GM21528 (cell line): Measurements from ENCODE around the gene MTPN.

ENCODE experiments used
- ATAC-seq: cut with Tn5 transposase; IDR thresholded peaks from one replicate; pipeline ENCODE4 v1.9.1; 2021; ENCODE audit warnings: mild to moderate bottlenecking, moderate library complexity; ENCODE audit not compliant: unreplicated experiment, low FRiP score

MTPN gene

DNA sequence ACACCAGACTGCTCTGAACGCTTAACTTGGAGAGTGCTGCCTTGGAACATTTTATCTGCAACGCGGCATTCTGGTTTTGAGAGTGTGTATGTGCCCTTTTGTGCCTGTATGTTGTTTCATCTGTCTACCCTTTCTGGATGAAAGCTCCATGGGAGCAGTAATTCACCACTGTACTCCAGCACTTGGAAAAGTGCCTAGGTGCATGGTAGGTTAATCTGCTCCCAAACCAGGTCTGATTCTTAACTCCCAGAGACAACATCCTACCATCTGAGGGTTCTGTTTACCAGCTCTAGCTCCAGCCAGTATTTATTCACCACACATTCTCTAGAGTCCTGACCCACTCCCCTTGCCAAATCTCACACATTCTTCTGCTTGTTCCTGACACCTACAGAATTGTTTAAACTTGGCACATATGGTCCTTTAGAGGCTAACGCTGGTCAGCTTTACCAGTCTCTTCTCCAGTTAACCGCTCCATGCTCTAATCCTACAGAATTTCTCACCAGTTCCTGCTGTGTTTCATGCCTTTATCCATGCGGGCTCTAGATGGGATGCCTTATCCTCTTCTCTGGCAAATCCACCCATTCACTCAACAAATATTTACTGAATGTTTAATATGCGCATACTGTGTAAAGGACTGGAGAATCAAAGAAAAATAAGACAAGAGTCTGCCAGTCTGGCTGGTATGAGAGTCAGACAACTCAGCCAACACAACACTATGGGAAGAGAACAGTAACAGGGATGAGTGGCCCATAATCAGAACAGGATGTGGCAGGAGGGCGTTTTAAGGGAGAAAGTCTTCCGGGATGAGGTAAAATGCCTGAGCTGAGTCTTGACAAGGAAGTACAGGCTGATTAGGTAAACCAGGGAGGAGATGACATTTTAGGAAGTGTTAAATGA, 46.3 kb downstream of the MTPN start:
- no peak for ATAC-seq

DNA sequence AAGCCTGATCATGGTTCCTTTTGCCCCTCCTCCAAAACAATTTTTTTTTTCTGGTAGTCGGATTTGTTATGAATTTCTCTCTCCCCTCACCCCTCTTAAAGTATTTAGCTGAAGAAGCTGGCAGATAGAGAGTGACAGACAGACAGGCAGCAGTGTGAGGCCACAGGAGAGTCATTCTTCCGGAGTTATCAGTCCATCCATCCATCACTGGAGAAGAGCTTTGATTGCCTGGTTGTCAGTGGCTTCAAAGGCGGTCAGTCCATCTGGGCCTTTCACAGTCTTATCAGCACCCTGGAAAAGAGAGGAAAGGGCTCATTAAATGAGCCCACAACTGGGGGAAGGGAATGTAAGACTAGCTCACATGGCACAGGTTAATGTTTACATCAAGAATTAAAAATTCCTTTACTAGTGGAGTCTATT, 47.4 kb downstream of the MTPN start:
- no peak for ATAC-seq

DNA sequence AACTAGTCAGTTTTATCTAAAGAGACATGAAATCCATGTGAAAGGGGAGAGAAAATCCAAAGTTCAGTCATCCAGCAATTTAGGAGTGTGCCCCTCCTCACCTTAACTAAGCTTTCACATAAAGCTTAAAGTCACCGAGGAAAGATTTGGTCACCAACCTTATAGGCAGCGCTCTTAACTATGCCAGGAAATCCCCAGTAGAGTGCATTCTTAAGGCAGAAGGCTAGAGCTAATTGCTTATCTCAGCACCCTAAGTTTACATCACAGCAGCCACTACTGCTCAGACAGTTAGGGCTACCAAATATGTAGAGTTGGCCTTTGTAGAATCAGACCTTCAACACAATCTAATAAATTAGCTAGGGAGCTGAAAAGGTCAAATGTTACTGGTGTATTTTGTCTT, 47.9 kb downstream of the MTPN start:
- no peak for ATAC-seq

DNA sequence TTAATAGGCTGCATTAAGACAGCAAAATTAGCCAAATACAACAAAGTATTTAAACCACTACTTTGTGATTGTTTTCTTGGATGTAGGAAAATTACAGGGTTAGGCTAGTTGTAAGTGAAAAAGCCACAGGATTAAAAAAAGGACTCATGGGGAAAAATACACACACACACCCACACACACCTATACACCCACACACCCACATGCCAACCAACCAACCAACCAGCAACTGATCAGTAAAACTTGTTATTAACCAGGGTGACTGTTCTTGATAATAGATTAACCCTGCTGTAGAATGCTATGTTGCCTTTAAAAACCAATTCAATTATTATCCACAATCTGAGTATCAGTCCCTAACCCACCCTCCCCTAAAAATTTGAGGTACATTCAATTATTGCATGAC, 49.0 kb downstream of the MTPN start:
- no peak for ATAC-seq

DNA sequence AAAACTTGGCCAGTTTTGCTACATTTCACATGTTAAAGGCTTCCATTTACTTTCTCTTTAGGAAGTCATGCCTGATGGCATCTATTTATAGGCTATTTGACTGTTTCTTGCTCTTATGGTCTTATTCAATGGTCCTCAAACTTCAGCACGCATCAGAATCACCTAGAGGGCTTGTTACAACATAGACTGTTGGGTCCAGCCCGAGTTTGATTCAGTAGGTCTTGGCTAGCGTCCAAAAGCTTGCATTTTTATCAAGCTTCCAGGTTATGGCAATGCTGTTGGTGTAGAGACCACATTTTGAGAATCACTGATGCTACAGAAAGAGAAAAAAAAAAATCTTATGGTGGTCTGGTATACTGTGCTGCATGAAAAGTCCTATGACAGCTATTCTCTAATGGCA, 51.9 kb downstream of the MTPN start:
- no peak for ATAC-seq

DNA sequence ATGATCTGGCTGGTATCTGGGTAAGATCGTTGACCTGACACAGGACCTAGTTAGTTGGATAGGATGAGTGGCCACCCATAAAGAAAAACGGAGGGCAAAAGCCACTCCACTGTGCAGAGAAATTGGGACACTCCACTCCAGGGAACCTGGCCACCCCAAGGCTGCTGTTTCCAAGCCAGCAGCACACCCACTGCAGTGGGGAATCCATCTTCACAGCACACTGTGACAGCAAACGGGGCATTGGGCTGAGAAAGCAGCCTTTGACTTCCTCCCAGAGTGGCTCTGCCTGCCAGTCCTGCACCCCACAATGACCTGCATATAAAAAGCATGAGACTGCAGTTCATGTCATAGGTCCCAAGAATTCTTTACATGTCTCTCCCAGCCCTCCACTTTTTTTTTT, 52.9 kb downstream of the MTPN start:
- ATAC-seq: no peak

DNA sequence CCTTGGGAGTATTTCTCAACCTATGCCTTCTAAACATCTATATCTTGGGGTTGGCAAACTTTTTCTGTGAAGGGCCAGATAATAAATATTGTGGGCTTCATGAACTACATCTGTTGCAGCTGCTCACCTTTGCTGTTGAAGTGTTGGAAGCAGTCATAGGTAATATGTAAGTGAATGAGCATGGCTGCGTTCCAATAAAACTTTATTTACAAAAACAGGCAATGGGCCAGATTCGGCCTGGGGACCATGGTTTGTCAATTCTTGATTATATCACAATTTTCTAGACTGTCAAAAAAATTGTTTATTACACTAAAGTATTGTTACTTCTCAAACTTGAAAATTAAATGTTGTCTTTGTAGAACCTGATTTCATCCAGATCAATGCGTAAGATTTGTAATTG, 54.9 kb downstream of the MTPN start:
- no peak for ATAC-seq

DNA sequence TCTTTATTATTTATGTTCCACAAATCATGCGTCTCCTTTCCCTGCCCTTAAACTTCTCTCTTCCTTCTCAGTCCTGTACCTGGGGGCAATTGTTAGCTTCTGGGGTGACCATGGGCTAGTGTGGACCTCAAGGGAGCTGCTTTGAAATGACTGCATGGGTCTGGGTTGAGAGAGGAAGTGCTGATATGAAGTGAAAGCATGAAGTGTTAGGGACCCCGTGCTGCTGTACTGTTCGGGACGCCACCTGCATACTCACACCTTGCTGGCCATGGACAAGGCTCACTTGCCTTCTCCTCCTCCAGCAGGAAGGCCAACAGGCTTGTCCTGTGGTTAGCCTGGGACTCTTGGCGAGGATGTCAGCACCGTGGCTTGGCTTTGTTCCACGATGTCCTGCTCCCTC, 56.7 kb downstream of the MTPN start:
- no peak for ATAC-seq

DNA sequence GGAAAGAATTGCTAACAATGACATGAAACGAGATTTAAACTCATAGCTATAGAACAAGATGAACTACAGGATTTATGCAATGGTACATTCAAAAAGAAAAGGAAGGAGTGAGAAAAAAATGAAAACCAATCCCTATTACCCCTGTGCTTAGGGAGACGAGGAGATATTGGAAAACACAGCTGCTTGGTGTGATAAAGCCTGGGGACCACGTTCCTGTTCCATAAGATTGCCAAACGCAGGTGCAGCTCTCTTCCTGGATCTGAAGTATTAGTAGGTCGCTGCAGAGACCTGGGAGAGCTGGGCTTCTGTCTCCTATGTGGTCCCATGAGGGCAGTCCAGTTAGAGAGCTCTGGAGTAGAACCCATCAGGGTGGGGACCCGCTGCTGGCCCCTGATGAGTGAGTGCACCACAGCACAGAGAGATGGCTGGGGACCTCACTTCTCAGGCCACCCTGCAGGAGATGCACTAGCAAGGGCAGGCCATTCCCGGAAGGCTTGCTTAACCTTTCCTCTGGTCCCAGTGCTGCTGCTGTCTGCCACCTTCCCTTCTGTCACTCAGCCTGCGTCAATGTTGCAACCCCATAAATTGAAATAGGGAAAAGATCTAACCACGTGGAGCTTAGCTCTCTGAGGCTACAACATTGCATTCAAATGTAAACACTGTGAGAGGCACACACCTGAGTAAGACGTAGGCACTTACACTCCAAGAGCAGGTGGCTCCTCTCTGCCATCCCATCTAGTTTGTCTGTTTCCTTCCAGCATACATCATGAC, 57.9 kb downstream of the MTPN start:
- no peak for ATAC-seq

DNA sequence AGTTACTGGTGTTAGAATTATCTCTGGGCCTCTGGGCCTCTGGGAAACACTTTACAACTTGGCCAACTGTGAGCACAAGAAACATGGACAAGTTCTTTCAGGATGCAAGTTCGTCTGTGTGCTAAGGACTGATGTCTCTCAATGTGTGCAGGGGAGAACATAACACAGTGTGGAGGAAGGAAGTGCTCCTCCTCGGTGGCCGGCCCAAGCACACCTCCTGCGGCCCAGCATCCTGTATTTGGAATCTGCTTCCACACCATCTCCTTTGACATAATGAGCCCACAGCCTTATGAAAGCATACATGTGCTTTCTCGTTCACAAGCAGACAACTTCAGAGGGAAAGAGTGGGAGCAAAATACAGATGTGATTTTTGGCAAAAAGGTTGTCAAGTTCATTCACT, 59.0 kb downstream of the MTPN start:
- no peak for ATAC-seq

DNA sequence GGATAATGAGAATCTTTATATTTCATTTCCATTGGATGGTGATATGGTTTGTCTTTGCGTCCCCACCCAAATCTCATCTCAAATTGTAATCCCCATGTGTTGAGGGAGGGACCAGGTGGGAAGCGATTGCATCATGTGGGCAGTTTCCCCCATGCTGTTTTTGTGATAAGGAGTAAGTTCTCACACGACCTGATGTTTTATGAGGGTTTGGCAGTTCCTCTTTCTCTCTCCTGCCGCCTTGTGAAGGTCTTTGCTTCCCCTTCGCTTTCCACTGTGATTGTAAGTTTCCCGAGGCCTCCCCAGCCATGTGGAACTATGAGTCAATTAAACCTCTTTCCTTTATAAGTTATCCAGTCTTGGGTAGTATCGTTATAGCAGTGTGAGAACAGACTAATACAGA, 59.4 kb downstream of the MTPN start:
- ATAC-seq: no peak

DNA sequence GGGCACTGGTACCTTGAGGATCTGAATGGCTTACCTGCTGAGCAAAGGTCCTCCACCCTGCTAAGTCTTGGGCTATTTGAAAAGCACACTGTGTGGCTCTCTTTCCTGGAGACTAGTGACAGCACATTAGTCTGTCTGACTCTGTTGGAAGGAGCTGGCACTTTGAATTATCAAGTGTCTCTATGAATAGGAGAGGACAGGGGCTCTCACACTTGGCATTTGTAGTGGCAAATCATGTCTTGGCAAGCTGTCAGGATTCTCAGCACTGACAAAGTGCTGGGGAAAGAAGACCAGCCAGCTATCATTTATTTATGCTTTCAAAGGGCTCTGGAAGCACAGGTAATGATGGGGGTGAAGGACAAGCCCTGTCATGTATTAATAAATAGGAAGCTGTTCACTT, 62.8 kb downstream of the MTPN start:
- no peak for ATAC-seq

DNA sequence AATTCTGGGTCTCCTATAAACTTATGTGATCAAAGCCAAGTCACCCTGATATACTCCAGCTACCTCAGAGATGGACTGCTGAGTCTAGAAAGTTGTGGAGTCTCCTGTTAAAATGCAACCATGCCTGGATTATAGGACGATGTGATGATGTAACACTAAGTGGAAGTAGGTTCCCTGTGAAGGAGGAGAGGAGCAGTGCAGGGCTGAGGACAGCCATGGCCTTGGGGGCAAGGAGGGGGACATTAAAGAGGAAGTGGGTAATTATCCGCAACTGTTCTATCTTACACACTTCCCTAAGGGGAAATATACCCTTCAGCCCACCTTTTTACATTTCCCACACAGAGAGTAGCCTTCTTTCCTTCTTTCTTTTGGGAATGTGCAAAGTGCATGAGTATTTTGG, 63.8 kb downstream of the MTPN start:
- no peak for ATAC-seq

DNA sequence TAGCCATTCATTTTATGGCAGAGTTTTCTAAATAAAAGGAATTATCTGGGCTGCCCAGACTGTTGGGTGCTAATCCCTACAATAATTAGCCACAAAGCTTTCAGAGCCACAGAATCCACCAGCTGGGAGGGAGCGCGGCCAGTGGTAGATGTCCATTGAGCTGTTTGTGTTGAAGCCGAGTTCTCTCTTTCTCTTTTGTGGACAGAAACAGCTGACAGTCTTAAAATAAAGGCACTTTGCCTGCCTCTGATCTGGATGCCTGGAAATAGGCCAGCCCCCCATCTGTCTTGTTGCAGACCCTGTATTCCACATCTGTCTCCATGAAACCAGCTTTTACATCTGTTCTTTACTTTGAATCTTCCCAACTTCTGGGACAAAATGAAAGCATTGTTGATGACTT, 66.1 kb downstream of the MTPN start:
- no peak for ATAC-seq

DNA sequence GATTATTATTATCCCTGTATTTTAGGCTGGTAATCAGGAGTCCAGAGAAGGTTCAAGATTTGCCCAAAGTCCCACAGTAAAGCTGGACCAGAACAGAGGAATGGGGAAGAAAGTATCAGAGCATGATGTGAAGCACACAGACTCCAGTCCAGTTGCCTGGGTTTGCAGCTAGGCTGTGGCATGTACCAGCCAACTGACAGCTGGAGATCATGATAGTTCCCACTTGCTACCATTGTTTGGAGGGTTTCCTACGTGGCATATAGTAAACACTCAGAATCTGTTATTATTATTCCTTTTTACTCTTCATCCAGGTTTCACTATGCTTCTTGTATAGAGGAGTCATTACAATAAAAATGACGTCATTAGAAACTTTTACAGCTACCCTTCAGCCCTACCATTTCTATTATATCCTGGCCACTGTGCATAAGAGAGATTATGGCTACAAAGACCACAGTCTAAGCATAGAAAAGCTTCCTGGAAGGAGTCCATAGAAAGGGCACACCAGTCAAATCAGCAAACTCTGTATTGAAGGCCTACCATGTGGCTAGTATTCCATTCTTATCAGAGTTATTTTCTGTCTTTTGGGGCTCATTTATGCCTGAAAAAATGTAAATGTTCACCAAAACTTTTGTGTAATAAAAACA, 66.6 kb downstream of the MTPN start:
- ATAC-seq: no peak

DNA sequence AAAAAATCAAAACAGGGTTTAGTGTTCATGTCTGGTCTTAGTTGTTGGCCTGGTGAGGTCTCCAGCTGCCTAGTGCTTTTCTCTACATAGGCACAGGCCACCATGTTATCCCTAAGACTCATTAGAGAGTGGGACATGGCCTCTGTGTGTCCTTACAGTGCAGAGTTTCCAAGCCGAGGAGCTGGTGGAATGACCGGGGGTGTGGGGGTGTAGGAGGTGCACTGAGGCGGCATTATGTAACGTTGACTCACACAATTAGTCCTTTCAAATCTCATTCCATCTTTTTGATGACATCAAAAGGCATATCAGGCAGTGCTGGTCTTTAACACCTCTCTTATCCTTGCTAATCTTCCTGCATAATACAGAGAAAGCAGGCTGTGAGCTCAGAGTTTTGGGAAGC, 71.3 kb downstream of the MTPN start:
- ATAC-seq: no peak

DNA sequence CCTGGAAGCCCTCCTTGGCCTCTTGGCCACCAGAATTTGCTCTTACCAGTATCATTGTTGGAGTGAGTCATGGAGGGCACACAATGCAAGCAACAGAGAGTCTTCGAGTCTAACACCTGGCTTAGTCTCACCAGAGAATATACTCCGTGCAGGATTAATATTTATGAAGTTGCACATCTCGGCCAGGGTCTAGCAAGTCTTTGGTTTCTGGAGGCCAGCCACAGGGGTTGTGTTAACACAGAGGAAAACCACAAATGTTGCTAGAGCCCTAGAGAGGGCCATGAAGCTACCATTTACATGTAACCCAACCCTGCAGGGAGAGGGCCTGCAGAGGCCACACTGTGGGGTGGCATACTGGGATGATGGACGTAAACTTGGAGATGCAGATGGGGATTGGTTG, 71.8 kb downstream of the MTPN start:
- no peak for ATAC-seq

DNA sequence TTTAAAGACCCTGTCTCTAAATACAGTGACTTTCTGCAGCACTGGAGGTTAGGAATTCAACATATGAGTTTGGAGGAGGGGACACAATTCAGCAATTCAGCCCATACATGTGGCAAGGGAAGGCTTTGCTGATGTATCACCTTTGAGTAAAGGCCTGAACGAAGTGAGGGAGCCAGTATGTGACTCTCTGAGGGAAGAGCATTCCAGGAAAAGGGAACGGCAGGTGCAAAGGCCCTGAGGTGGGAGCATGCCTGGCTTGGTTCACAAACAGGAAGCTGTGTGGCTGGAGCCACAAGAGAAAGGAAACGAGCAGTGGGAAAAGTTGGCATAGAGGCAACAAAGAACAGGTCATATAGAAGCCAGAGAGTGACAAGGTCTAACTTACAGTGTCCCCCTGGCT, 72.9 kb downstream of the MTPN start:
- no peak for ATAC-seq

DNA sequence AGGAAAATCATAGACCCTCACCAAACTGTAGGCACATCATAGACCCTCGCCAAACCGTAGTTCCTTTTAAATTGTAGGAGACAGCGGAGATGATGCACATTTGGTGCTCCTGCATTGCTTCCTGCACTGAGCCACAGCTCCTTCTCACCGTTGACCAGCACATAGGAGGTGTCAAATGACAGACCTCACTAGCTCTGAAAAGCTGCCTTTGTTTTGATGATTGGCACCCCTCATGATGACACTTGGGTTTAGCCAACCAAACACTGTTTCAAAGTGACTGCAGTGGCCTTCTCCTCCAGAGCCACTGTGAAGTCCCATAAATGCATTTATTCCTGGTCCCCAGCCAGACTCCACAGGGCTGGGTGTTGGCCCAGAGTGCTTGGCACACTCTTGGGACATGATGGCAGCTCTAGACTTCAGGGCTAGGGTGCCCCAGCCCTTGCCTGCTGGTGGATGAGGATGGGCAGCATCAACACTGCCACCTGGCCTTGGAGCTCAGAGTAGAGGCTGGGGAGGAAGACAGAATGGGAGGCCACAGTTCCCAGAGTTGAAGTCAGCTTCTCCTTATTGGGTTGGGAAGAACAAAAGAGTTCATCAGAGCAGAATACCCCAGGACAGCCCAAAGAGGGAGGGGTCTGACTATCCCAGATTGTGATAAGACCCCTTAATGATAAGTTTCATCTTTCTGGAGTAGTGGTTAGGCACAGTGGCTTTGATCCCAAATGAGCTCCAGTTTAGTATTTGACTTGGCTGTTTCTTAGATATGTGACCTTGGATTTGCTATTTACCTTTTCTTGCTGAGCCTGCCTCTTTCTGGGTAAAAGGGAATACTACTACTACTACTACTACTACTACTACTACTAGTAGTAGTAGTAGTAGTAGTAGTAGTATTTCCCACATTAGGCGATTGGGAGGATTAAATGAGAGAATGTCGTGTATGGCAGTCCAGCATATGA, 75.3 kb downstream of the MTPN start:
- ATAC-seq: no peak

DNA sequence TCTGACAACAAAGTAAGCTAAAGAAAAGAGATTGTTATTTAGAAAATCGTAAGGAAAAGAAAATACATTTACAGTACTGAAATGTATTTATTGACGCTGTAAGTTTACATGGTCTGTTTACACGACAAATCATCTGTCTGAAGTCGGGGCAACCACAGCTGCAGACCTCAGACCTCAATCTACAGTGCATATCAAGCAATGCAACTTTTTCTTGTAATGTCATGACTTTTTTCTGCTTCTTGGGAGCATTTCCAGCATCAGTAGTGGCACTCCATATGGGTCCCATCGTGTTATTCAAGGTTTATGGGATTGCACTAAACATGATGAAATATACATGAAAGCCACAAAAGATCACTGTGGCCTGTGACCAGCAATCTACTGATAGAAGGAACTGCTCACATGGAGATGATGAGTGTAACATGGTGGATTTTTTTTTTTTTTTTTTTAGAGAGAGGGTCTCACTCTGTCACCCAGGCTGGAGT, 77.1 kb downstream of the MTPN start:
- no peak for ATAC-seq
